HCT116 (cell line): ENCODE results near the gene CASKIN2. TPM values are rescaled to one million over a fixed set of nuclear protein-coding genes. Genes with fewer than 3 reads are reported as not detected.

Source experiments
- ATAC-seq: fragments of 200-7000 bp; cut with Tn5 transposase; 2 replicates; pipeline ENCODE4 v1.9.1; 2020; ENCODE audit warnings: mild to moderate bottlenecking, moderate library complexity
- BruUV-seq: library from RNA; stranded (reverse); fragments of 400-500 nt; replicated peaks from 2 replicates; lab custom pipeline; 2021; lab: Mats Ljungman, UMichigan
- CTCF ChIA-PET: fragments of 300-600 bp; sonication (Branson Sonifier 250); formaldehyde crosslinking; loops from one replicate; lab custom pipeline; 2021; ENCODE audit warnings: antibody characterized with exemption; lab: Charles Lee
- POLR2A ChIA-PET: fragments of 300-600, 350-600 bp; sonication (Branson Sonifier 250); formaldehyde crosslinking; loops from one replicate; lab custom pipeline; 2021; ENCODE audit warnings: antibody characterized with exemption; lab: Charles Lee
- RAD21 ChIA-PET, 2 experiments: fragments of 300-600 bp; sonication (Branson Sonifier 250); formaldehyde crosslinking; loops; one replicate each; lab custom pipeline; 2023; ENCODE audit warnings: low total read pairs in 2 of 2; ENCODE audit not compliant: uncharacterized antibody in 2 of 2, unreplicated experiment in 2 of 2, low non-redundant PET in 1 of 2; lab: Charles Lee
- DNase-seq: peaks from one replicate; pipeline ENCODE4 v3.0.0-alpha.2; 2010; ENCODE audit warnings: low read depth, low spot score
- H2AFZ ChIP-seq: fragments of 200-600 bp; shearing (Covaris generic), sonication (generic); 2 replicates; pipeline ENCODE4 v1.6.1; 2017; ENCODE audit warnings: low read depth, mixed run types, mixed read lengths, antibody characterized with exemption, low read length; ENCODE audit not compliant: poor library complexity, severe bottlenecking
- H3K27ac ChIP-seq: 2 replicates; pipeline ENCODE4 v1.5.1; 2012; ENCODE audit warnings: low read depth, low read length
- H3K27me3 ChIP-seq: fragments of 200-600 bp; sonication (generic); 2 replicates; pipeline ENCODE4 v1.6.1; 2016; ENCODE audit warnings: mixed run types, low read length, mixed read lengths; ENCODE audit not compliant: insufficient read depth
- H3K36me3 ChIP-seq, 2 experiments: fragments of 200-500 bp in 1 of 2; fragments of 200-600 bp in 1 of 2; sonication (Bioruptor generic) in 1 of 2; sonication (generic) in 1 of 2; 2 replicates each; pipeline versions ENCODE4 v1.5.1 to v1.6.1; 2014 to 2016; ENCODE audit warnings: low read length in 2 of 2, inconsistent platforms in 1 of 2, mixed read lengths in 1 of 2, mixed run types in 1 of 2; ENCODE audit not compliant: insufficient read depth in 2 of 2, control insufficient read depth in 1 of 2
- H3K4me1 ChIP-seq, 2 experiments: fragments of 200-600 bp in 1 of 2; sonication (generic) in 1 of 2; 2 replicates each; pipeline versions ENCODE4 v1.5.1 to v1.6.1; 2012 to 2017; ENCODE audit warnings: low read length in 2 of 2, inconsistent platforms in 1 of 2, mild to moderate bottlenecking in 1 of 2, mixed read lengths in 1 of 2, mixed run types in 1 of 2, moderate library complexity in 1 of 2; ENCODE audit not compliant: insufficient read depth in 2 of 2, control insufficient read depth in 1 of 2
- H3K4me2 ChIP-seq: fragments of 200-600 bp; sonication (generic); 2 replicates; pipeline ENCODE4 v1.6.1; 2017; ENCODE audit warnings: mixed run types, low read length, mixed read lengths
- H3K4me3 ChIP-seq, 2 experiments: fragments of 200-600 bp in 1 of 2; sonication (generic) in 1 of 2; replicated peaks in 1 of 2; 2 replicates each; pipeline ENCODE4 v1.5.1; 2011 to 2016; ENCODE audit warnings: low read length in 2 of 2, control low read depth in 1 of 2, low read depth in 1 of 2, mild to moderate bottlenecking in 1 of 2, mixed read lengths in 1 of 2, mixed run types in 1 of 2
- H3K79me2 ChIP-seq: fragments of 200-600 bp; sonication (generic); 2 replicates; pipeline ENCODE4 v1.6.1; 2017; ENCODE audit warnings: mild to moderate bottlenecking, mixed run types, low read length, moderate library complexity, mixed read lengths; ENCODE audit not compliant: insufficient read depth
- H3K9ac ChIP-seq: fragments of 200-600 bp; sonication (generic); 2 replicates; pipeline ENCODE4 v1.6.1; 2016; ENCODE audit warnings: low read length, mixed read lengths
- H3K9me2 ChIP-seq: fragments of 200-600 bp; sonication (generic), shearing (Covaris generic); 2 replicates; pipeline ENCODE4 v1.6.1; 2017; ENCODE audit warnings: mixed run types, mild to moderate bottlenecking, moderate library complexity; ENCODE audit not compliant: insufficient read depth
- H3K9me3 ChIP-seq, 2 experiments: fragments of 200-500 bp in 1 of 2; fragments of 200-600 bp in 1 of 2; sonication (Bioruptor generic) in 1 of 2; sonication (generic) in 1 of 2; 2 replicates each; pipeline ENCODE4 v1.6.1; 2014 to 2017; ENCODE audit warnings: low read length in 2 of 2, mixed read lengths in 2 of 2, inconsistent platforms in 1 of 2, low read depth in 1 of 2, mild to moderate bottlenecking in 1 of 2, mixed run types in 1 of 2, moderate library complexity in 1 of 2; ENCODE audit not compliant: control insufficient read depth in 1 of 2, insufficient read depth in 1 of 2
- H4K20me1 ChIP-seq: fragments of 200-600 bp; sonication (generic), shearing (Covaris generic); 2 replicates; pipeline ENCODE4 v1.6.1; 2017; ENCODE audit warnings: mixed run types, mild to moderate bottlenecking, moderate library complexity; ENCODE audit not compliant: insufficient read depth
- CBX3 ChIP-seq: IDR thresholded peaks from 2 replicates; pipeline ENCODE4 v1.6.1; 2012; ENCODE audit warnings: low read depth
- CEBPB ChIP-seq: IDR thresholded peaks from 2 replicates; pipeline ENCODE4 v1.6.1; 2012; ENCODE audit warnings: low read depth
- EZH2 ChIP-seq: fragments of 200-600 bp; sonication (generic); IDR thresholded peaks from 2 replicates; pipeline ENCODE4 v1.6.1; 2017; ENCODE audit warnings: antibody characterized with exemption, mixed run types
- EZH2phosphoT487 ChIP-seq: fragments of 200-600 bp; IDR thresholded peaks from 2 replicates; pipeline ENCODE4 v1.6.1; 2018; ENCODE audit warnings: antibody characterized with exemption, borderline replicate concordance
- FOSL1 ChIP-seq: IDR thresholded peaks from 2 replicates; pipeline ENCODE4 v1.6.1; 2012; ENCODE audit warnings: low read depth
- JUND ChIP-seq: IDR thresholded peaks from 2 replicates; pipeline ENCODE4 v1.6.1; 2012
- POLR2A ChIP-seq: IDR thresholded peaks from 2 replicates; pipeline ENCODE4 v1.7.0; 2011; ENCODE audit warnings: borderline replicate concordance; ENCODE audit not compliant: insufficient read depth, insufficient read length; ENCODE audit errors: extremely low read depth
- POLR2AphosphoS5 ChIP-seq: IDR thresholded peaks from 2 replicates; pipeline ENCODE4 v1.6.1; 2011; ENCODE audit warnings: mild to moderate bottlenecking, low read depth, low read length, moderate library complexity
- RAD21 ChIP-seq: IDR thresholded peaks from 2 replicates; pipeline ENCODE4 v1.6.1; 2012; ENCODE audit warnings: low read depth, mild to moderate bottlenecking
- SIN3A ChIP-seq: IDR thresholded peaks from 2 replicates; pipeline ENCODE4 v1.6.1; 2012; ENCODE audit warnings: low read depth
- SP1 ChIP-seq: IDR thresholded peaks from 2 replicates; pipeline ENCODE4 v1.6.1; 2012; ENCODE audit warnings: low read depth
- TCF7L2 ChIP-seq: IDR thresholded peaks from 2 replicates; pipeline ENCODE4 v1.7.0; 2011; ENCODE audit warnings: borderline replicate concordance, inconsistent platforms; ENCODE audit not compliant: insufficient read depth, insufficient read length; ENCODE audit errors: extremely low read depth
- YY1 ChIP-seq: IDR thresholded peaks from 2 replicates; pipeline ENCODE4 v1.6.1; 2011; ENCODE audit warnings: low read length, low read depth, moderate library complexity, mild to moderate bottlenecking; ENCODE audit not compliant: insufficient replicate concordance; ENCODE audit errors: extremely low read depth
- ZFX ChIP-seq: fragments of 450-650 bp; IDR thresholded peaks from 2 replicates; pipeline ENCODE4 v1.6.1; 2017
- ZNF274 ChIP-seq: fragments of 200-500 bp; sonication (Bioruptor generic); IDR thresholded peaks from 2 replicates; pipeline ENCODE4 v1.6.1; 2014; ENCODE audit warnings: mild to moderate bottlenecking, low read depth, low read length, inconsistent platforms
- intact Hi-C: fragments of 100-400 bp; cut with micrococcal nuclease; formaldehyde crosslinking; loops from 2 replicates; pipeline ENCODE4 v1.10.0; 2022
- total RNA-seq: library from RNA; stranded (reverse); gene quantifications from one replicate; pipeline ENCODE4 v1.2.1, GENCODE V29; 2021; ENCODE audit not compliant: unreplicated experiment
- TF ChIP-seq, protein P1 (sequence below): IDR thresholded peaks from 2 replicates; pipeline ENCODE4 v1.6.1; 2012
- TF ChIP-seq, protein P2 (sequence below): IDR thresholded peaks from 2 replicates; pipeline ENCODE4 v1.6.1; 2012; ENCODE audit warnings: low read depth
- TF ChIP-seq, protein P3 (sequence below), 3 experiments: fragments of 200-600 bp in 1 of 3; sonication (generic) in 1 of 3; IDR thresholded peaks in 2 of 3; conservative IDR thresholded peaks in 1 of 3; 2 replicates each; pipeline ENCODE4 v1.5.1; 2012 to 2017; ENCODE audit warnings: low read depth in 2 of 3, low read length in 2 of 3, antibody characterized with exemption in 1 of 3, borderline replicate concordance in 1 of 3, control low read depth in 1 of 3, mild to moderate bottlenecking in 1 of 3, mixed read lengths in 1 of 3, mixed run types in 1 of 3, moderate library complexity in 1 of 3; ENCODE audit not compliant: insufficient read depth in 1 of 3
- TF ChIP-seq, protein P4 (sequence below): IDR thresholded peaks from 2 replicates; pipeline ENCODE4 v1.6.1; 2012
- TF ChIP-seq, protein P5 (sequence below): IDR thresholded peaks from 2 replicates; pipeline ENCODE4 v1.6.1; 2011; ENCODE audit warnings: mild to moderate bottlenecking, low read length, moderate library complexity; ENCODE audit not compliant: insufficient replicate concordance; ENCODE audit errors: extremely low read depth

Gene CASKIN2
- total RNA-seq, 1 experiment from 2014 or later = 38.4 TPM

DNA sequence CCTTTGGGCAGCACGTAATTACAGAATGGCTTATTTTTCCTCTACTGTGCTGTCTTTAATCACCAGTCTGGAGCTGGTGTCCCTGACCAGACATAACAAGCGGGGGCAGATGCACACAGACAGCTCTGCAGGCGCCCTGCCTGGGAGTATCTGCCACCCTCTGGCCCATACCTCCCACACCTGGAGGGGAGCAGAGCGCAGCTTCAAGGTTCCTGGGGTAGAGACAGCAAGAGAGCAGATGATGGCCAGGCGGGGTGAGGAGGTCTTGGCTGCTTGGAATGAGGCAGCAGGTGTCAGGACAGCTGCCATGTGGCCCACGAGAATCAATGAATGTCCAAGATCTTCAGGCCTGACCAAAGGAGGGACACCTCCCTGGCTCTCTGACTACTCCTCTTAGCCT lies 35.1 kb downstream of the CASKIN2 start:
- Histone ChIP-seq H3K27ac (no peak overlapping the region), H3K4me2 (no peak overlapping the region), H3K79me2 (no peaks in the 10 kb centered on the region), H3K4me1 (no peaks in the 10 kb centered on the region), H3K9me3 (no peaks in the 10 kb centered on the region), H3K9me2 (no peaks in the 10 kb centered on the region), H2AFZ (no peak overlapping the region), H3K4me3 (no peak overlapping the region), H3K36me3 (no peaks in the 10 kb centered on the region), H3K27me3 (no peaks in the 10 kb centered on the region), H3K9ac (no peak overlapping the region), H4K20me1 (no peaks in the 10 kb centered on the region)
- BruUV-seq = no TSS peak
- TF ChIP-seq YY1 (no peak), CEBPB (no peak), JUND (no peak), RAD21 (no peak), EZH2 (no peak), CBX3 (no peak), ZNF274 (no peak), FOSL1 (no peak), SP1 (no peak), POLR2A (no peak), SIN3A (no peak), POLR2AphosphoS5 (no peak), ZFX (no peak), TCF7L2 (no peak), EZH2phosphoT487 (no peak)
- TF ChIP-seq, protein P1, sequence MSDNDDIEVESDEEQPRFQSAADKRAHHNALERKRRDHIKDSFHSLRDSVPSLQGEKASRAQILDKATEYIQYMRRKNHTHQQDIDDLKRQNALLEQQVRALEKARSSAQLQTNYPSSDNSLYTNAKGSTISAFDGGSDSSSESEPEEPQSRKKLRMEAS = no peak
- TF ChIP-seq, protein P2, sequence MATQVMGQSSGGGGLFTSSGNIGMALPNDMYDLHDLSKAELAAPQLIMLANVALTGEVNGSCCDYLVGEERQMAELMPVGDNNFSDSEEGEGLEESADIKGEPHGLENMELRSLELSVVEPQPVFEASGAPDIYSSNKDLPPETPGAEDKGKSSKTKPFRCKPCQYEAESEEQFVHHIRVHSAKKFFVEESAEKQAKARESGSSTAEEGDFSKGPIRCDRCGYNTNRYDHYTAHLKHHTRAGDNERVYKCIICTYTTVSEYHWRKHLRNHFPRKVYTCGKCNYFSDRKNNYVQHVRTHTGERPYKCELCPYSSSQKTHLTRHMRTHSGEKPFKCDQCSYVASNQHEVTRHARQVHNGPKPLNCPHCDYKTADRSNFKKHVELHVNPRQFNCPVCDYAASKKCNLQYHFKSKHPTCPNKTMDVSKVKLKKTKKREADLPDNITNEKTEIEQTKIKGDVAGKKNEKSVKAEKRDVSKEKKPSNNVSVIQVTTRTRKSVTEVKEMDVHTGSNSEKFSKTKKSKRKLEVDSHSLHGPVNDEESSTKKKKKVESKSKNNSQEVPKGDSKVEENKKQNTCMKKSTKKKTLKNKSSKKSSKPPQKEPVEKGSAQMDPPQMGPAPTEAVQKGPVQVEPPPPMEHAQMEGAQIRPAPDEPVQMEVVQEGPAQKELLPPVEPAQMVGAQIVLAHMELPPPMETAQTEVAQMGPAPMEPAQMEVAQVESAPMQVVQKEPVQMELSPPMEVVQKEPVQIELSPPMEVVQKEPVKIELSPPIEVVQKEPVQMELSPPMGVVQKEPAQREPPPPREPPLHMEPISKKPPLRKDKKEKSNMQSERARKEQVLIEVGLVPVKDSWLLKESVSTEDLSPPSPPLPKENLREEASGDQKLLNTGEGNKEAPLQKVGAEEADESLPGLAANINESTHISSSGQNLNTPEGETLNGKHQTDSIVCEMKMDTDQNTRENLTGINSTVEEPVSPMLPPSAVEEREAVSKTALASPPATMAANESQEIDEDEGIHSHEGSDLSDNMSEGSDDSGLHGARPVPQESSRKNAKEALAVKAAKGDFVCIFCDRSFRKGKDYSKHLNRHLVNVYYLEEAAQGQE = no peak
- TF ChIP-seq, protein P3, sequence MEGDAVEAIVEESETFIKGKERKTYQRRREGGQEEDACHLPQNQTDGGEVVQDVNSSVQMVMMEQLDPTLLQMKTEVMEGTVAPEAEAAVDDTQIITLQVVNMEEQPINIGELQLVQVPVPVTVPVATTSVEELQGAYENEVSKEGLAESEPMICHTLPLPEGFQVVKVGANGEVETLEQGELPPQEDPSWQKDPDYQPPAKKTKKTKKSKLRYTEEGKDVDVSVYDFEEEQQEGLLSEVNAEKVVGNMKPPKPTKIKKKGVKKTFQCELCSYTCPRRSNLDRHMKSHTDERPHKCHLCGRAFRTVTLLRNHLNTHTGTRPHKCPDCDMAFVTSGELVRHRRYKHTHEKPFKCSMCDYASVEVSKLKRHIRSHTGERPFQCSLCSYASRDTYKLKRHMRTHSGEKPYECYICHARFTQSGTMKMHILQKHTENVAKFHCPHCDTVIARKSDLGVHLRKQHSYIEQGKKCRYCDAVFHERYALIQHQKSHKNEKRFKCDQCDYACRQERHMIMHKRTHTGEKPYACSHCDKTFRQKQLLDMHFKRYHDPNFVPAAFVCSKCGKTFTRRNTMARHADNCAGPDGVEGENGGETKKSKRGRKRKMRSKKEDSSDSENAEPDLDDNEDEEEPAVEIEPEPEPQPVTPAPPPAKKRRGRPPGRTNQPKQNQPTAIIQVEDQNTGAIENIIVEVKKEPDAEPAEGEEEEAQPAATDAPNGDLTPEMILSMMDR (IDR thresholded peaks at IDR 0.05 in 2 of 3, conservative IDR thresholded peaks at IDR 0.05 in 1 of 3; ENCODE audit: borderline replicate concordance in 1 of 3, insufficient read depth in 1 of 3, low read depth in 2 of 3, low read length in 2 of 3) = no peak
- TF ChIP-seq, protein P4, sequence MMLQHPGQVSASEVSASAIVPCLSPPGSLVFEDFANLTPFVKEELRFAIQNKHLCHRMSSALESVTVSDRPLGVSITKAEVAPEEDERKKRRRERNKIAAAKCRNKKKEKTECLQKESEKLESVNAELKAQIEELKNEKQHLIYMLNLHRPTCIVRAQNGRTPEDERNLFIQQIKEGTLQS = no peak
- TF ChIP-seq, protein P5, sequence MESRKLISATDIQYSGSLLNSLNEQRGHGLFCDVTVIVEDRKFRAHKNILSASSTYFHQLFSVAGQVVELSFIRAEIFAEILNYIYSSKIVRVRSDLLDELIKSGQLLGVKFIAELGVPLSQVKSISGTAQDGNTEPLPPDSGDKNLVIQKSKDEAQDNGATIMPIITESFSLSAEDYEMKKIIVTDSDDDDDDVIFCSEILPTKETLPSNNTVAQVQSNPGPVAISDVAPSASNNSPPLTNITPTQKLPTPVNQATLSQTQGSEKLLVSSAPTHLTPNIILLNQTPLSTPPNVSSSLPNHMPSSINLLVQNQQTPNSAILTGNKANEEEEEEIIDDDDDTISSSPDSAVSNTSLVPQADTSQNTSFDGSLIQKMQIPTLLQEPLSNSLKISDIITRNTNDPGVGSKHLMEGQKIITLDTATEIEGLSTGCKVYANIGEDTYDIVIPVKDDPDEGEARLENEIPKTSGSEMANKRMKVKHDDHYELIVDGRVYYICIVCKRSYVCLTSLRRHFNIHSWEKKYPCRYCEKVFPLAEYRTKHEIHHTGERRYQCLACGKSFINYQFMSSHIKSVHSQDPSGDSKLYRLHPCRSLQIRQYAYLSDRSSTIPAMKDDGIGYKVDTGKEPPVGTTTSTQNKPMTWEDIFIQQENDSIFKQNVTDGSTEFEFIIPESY = no peak
- DNase-seq = no peak
- ChIA-PET RAD21 (no interaction called here), POLR2A (interaction anchor here (0.6 to 0.7 kb wide), 2 partner anchors 19 to 86 kb away, joined by 3 to 4 read pairs; no protein-coding TSS in a partner anchor), CTCF (no interaction called here)
- no peak for ATAC-seq
- intact Hi-C loops = no loop called here
